Measurements from ENCODE around the gene TGFBI. TPM values are rescaled to one million over a fixed set of nuclear protein-coding genes. Genes with fewer than 3 reads are reported as not detected.

Gene TGFBI
- total RNA-seq, 2 donors from 2014 or later: 17.9 to 41.7 TPM

DNA sequence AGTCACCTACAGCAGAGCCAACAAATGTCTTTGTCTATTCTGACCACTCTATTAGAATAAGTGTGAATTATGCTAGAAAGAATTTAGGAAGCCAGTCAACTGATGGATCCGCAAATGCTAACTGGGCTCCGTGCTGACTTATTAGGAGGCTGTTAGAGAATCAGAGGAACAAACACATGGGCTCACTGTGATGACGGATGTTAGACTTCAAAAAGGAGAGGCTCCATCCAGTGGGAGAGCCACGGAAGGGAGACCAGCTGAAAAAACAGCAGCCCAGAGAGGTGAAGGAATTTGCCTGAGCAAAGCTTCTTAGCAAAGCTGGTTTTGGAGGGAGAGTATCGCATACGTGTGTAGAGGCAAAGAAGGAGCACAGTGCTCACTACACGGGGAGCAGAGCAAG, 5.8 kb upstream of the TGFBI start:
- H3K36me3 ChIP-seq: no peaks in the 10 kb centered on the region
- no peaks in the 10 kb centered on the region for H3K9me3 ChIP-seq
- no peak overlapping the region for H3K27ac ChIP-seq
- H3K27me3 ChIP-seq (replicated peaks; ENCODE audit: insufficient read depth): no peaks in the 10 kb centered on the region
- no peaks in the 10 kb centered on the region for H3K4me1 ChIP-seq (replicated peaks)
- 91% methylated on average over 7 of the region's 7 CpGs for WGBS
- no peak for DNase-seq (ENCODE audit: low spot score)
- TF ChIP-seq POLR2AphosphoS5 (IDR thresholded peaks at IDR 0.05): no peak
- no peak for TF ChIP-seq POLR2A (IDR thresholded peaks at IDR 0.05)
- TF ChIP-seq, protein P1, sequence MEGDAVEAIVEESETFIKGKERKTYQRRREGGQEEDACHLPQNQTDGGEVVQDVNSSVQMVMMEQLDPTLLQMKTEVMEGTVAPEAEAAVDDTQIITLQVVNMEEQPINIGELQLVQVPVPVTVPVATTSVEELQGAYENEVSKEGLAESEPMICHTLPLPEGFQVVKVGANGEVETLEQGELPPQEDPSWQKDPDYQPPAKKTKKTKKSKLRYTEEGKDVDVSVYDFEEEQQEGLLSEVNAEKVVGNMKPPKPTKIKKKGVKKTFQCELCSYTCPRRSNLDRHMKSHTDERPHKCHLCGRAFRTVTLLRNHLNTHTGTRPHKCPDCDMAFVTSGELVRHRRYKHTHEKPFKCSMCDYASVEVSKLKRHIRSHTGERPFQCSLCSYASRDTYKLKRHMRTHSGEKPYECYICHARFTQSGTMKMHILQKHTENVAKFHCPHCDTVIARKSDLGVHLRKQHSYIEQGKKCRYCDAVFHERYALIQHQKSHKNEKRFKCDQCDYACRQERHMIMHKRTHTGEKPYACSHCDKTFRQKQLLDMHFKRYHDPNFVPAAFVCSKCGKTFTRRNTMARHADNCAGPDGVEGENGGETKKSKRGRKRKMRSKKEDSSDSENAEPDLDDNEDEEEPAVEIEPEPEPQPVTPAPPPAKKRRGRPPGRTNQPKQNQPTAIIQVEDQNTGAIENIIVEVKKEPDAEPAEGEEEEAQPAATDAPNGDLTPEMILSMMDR (IDR thresholded peaks at IDR 0.05): no peak
- no peak overlapping the region for H3K4me3 ChIP-seq
- intact Hi-C loops (cut with DNase I): no loop called here

DNA sequence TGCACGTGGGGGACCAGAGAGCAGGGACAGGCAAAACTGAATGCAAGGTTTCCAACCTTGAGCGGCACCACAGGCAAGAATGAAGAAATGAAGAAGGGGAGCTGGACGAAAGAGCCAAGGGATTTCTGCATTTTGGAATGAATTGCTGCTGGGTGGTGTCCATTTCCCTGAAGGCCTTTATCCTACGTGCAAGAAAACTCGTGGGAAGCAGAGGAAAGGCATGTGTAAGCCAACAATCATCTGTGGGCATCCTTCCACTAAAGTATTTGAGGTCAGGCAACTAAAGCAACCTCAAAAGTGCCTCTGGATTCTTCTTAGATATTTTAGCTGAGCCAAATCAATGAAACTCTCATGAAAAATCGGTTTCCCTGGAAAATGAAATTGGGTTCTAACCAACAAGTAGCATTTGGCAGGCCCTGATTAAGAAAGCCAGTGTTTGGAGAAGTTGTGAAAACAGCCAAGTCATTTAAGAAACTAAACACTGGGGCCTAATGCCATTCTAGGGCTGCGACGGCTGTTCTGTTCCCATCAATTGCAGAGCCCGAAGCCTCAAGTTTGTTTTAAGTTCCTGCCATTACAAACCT, 4.7 kb upstream of the TGFBI start:
- H3K4me1 ChIP-seq (replicated peaks): no peaks in the 10 kb centered on the region
- WGBS: 76% methylated on average over 9 of the region's 9 CpGs

DNA sequence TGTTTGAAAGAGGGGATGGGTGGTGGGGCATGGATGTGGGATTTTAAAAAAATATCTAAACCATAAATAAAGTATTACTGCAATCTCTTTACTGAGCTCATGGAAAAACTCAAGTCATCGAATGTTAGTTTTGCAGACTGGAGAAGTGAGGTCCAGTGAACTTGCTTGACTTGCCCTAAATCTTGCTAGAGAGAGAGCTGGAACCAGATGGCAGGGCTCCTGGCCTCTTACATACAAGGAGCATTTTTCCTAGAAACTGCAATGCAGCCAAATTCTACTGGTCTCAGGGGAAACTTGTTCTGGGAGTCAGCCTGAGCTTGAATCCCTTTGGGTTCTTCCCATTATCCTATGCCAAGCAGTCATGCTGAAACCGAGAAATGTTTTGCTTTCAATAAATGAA, 2.9 kb upstream of the TGFBI start:
- TF ChIP-seq, protein P1 (IDR thresholded peaks at IDR 0.05): no peak
- no peak for TF ChIP-seq POLR2AphosphoS5 (IDR thresholded peaks at IDR 0.05)
- TF ChIP-seq POLR2A (IDR thresholded peaks at IDR 0.05): no peak
- Histone ChIP-seq H3K27me3 (replicated peaks; ENCODE audit: insufficient read depth) (no peaks in the 10 kb centered on the region), H3K4me3 (no peak overlapping the region), H3K9me3 (no peaks in the 10 kb centered on the region), H3K4me1 (replicated peaks) (no peaks in the 10 kb centered on the region), H3K27ac (no peak overlapping the region), H3K36me3 (no peaks in the 10 kb centered on the region)
- 49% methylated on average over 2 of the region's 2 CpGs for WGBS
- intact Hi-C loops (cut with DNase I): no loop called here
- DNase-seq (ENCODE audit: low spot score): no peak

More for the DNA sequence above, 4.7 kb upstream of the TGFBI start:
- H3K27ac ChIP-seq: no peak overlapping the region
- no peak overlapping the region for H3K4me3 ChIP-seq
- no peaks in the 10 kb centered on the region for H3K9me3 ChIP-seq
- H3K36me3 ChIP-seq: no peaks in the 10 kb centered on the region
- TF ChIP-seq POLR2AphosphoS5 (IDR thresholded peaks at IDR 0.05) (no peak), POLR2A (IDR thresholded peaks at IDR 0.05) (no peak)
- intact Hi-C loops (cut with DNase I): no loop called here
- DNase-seq (ENCODE audit: low spot score): no peak
- H3K27me3 ChIP-seq (replicated peaks; ENCODE audit: insufficient read depth): no peaks in the 10 kb centered on the region

DNA sequence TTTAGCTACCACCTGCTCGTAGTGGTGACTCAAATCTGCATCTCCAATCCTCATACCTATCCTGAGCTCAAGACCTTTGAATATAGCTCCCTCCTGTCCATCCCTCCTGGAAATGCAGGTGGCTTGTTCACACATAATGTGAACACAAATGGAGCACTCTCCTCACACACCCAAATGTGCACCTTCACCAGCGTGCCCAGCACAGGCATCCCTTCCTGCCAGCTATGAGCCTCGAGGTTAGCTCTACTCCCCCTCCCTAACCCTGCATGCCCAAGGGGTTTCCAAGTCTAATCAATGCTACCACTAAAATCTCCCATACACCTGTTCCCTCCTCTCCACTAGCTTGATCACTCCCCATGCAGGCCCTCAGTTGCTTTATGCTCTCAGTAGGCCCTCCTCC, 2.2 kb upstream of the TGFBI start:
- WGBS: 92% methylated on average over 3 of the region's 3 CpGs
- H3K36me3 ChIP-seq: no peaks in the 10 kb centered on the region
- H3K27me3 ChIP-seq (replicated peaks; ENCODE audit: insufficient read depth): no peaks in the 10 kb centered on the region
- no peak overlapping the region for H3K4me3 ChIP-seq
- intact Hi-C loops (cut with DNase I): no loop called here
- no peak for DNase-seq (ENCODE audit: low spot score)
- no peak overlapping the region for H3K27ac ChIP-seq
- TF ChIP-seq POLR2AphosphoS5 (IDR thresholded peaks at IDR 0.05) (no peak), POLR2A (IDR thresholded peaks at IDR 0.05) (no peak)
- TF ChIP-seq, protein P1 (IDR thresholded peaks at IDR 0.05): no peak
- no peaks in the 10 kb centered on the region for H3K9me3 ChIP-seq
- H3K4me1 ChIP-seq (replicated peaks): no peaks in the 10 kb centered on the region

DNA sequence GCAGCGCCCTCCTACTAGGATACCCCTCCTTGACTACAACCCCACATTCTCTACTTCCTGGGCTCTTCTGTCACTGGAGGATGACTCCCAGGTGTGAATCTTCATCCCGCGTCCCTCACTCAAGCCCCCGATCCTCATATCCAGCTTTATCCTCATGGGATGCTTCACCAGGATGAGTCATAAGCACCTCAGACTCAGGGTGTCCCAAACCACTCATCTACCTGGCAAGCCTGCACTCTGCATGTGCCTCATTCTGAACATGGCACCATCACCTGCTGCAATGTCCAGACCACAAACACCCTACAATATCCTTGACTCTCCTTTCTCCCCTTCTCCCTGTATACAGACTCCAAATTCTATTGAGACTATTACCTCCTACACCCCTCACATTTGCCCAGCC, 1.5 kb upstream of the TGFBI start:
- DNase-seq (ENCODE audit: low spot score): no peak
- no peaks in the 10 kb centered on the region for H3K9me3 ChIP-seq
- intact Hi-C loops (cut with DNase I): no loop called here
- H3K4me3 ChIP-seq: no peak overlapping the region
- H3K36me3 ChIP-seq: no peaks in the 10 kb centered on the region
- no peaks in the 10 kb centered on the region for H3K27me3 ChIP-seq (replicated peaks; ENCODE audit: insufficient read depth)
- TF ChIP-seq POLR2AphosphoS5 (IDR thresholded peaks at IDR 0.05): no peak
- no peaks in the 10 kb centered on the region for H3K4me1 ChIP-seq (replicated peaks)
- H3K27ac ChIP-seq: no peak overlapping the region
- WGBS: 97% methylated on average over 4 of the region's 4 CpGs

DNA sequence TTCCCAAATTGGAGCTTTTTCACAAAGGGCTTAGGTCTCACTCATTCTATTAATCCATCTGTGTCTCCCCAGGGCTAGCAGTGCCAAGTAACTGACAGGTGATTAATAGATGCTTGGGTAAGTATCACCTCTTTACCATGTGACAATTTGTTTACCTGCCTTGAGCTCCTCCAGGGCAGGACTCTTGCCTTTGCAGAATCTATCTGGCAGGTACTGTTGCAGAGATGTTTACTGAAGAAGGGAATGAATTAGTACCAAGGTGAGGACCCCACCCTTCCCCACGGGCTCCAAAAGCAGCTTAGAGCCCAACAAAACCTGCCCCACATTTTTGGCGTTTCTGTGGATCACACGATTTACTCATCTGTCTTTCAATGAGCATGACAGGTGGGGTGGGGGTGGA, 698 bp upstream of the TGFBI start:
- Histone ChIP-seq H3K36me3 (no peaks in the 10 kb centered on the region), H3K4me1 (replicated peaks) (no peaks in the 10 kb centered on the region), H3K27me3 (replicated peaks; ENCODE audit: insufficient read depth) (no peaks in the 10 kb centered on the region), H3K27ac (no peak overlapping the region), H3K4me3 (no peak overlapping the region), H3K9me3 (no peaks in the 10 kb centered on the region)
- WGBS: 50% methylated on average over 3 of the region's 3 CpGs
- intact Hi-C loops (cut with DNase I): no loop called here
- TF ChIP-seq POLR2A (IDR thresholded peaks at IDR 0.05) (no peak), POLR2AphosphoS5 (IDR thresholded peaks at IDR 0.05) (no peak)
- TF ChIP-seq, protein P1 (IDR thresholded peaks at IDR 0.05): no peak
- no peak for DNase-seq (ENCODE audit: low spot score)

Measured in prostate gland (tissue), 2 donors.